Endothelial cell of umbilical vein (primary cell): ENCODE results near the gene NR2C2.

ENCODE experiments used
- EZH2 ChIP-seq: IDR thresholded peaks from 2 replicates; pipeline ENCODE4 v1.6.1; 2012; ENCODE audit warnings: borderline replicate concordance, low read depth, mild to moderate bottlenecking, moderate library complexity, low read length, inconsistent platforms; ENCODE audit not compliant: severe bottlenecking
- GATA2 ChIP-seq: IDR thresholded peaks from 2 replicates; pipeline ENCODE4 v1.7.0; 2011; ENCODE audit warnings: low read depth, mild to moderate bottlenecking, moderate library complexity, mixed read lengths, low read length; ENCODE audit not compliant: insufficient read length, insufficient read depth
- JUN ChIP-seq: IDR thresholded peaks from 2 replicates; pipeline ENCODE4 v1.6.1; 2011; ENCODE audit warnings: borderline replicate concordance, low read depth; ENCODE audit not compliant: insufficient read length, insufficient read depth
- MYC ChIP-seq: IDR thresholded peaks from one replicate; pipeline ENCODE4 v1.6.1; 2011; ENCODE audit warnings: mild to moderate bottlenecking, low read depth, low read length
- POLR2A ChIP-seq: IDR thresholded peaks from 2 replicates; pipeline ENCODE4 v1.6.1; 2012; ENCODE audit warnings: low read depth, mild to moderate bottlenecking, control low read depth, low read length
- POLR2AphosphoS5 ChIP-seq: IDR thresholded peaks from 2 replicates; pipeline ENCODE4 v1.6.1; 2012; ENCODE audit warnings: low read depth, mild to moderate bottlenecking, control low read depth, low read length, moderate library complexity; ENCODE audit not compliant: insufficient read depth
- TF ChIP-seq, protein P1 (sequence below), 2 donors: IDR thresholded peaks; 1 replicate in 1 of 2; 2 replicates in 1 of 2; pipeline ENCODE4 v1.5.1; 2011; ENCODE audit warnings: low read length in 2 of 2, mild to moderate bottlenecking in 2 of 2, moderate library complexity in 2 of 2, control low read depth in 1 of 2, inconsistent platforms in 1 of 2, low read depth in 1 of 2; ENCODE audit not compliant: insufficient read depth in 1 of 2; ENCODE audit errors: extremely low read depth in 1 of 2
- TF ChIP-seq, protein P2 (sequence below): IDR thresholded peaks from 2 replicates; pipeline ENCODE4 v1.6.1; 2011; ENCODE audit not compliant: insufficient read depth, insufficient read length

DNA sequence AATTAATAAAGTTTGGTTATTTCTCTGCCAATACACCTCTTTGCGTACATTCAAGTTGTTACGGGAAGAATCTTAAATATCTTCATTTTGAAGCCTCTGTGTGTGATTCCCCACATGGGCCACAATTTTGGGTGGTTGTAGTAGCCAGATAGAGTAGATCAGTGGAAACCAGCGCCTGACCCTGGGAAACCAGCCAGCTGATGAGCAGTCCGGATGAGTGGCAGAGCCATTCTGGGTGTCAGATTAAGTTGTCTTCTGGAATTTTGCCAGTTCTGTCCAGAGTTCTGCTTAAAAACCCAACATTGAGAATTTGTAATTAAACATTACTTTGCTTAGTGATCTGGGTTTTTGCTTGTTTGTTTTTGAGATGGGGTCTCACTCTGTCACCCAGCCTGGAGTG lies 68.1 kb downstream of the NR2C2 start:
- TF ChIP-seq POLR2AphosphoS5 (no peak), GATA2 (no peak), POLR2A (no peak), EZH2 (no peak), JUN (no peak), MYC (no peak)
- TF ChIP-seq, protein P1, sequence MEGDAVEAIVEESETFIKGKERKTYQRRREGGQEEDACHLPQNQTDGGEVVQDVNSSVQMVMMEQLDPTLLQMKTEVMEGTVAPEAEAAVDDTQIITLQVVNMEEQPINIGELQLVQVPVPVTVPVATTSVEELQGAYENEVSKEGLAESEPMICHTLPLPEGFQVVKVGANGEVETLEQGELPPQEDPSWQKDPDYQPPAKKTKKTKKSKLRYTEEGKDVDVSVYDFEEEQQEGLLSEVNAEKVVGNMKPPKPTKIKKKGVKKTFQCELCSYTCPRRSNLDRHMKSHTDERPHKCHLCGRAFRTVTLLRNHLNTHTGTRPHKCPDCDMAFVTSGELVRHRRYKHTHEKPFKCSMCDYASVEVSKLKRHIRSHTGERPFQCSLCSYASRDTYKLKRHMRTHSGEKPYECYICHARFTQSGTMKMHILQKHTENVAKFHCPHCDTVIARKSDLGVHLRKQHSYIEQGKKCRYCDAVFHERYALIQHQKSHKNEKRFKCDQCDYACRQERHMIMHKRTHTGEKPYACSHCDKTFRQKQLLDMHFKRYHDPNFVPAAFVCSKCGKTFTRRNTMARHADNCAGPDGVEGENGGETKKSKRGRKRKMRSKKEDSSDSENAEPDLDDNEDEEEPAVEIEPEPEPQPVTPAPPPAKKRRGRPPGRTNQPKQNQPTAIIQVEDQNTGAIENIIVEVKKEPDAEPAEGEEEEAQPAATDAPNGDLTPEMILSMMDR (IDR thresholded peaks at IDR 0.05; ENCODE audit: extremely low read depth in 1 of 2, insufficient read depth in 1 of 2, low read depth in 1 of 2, low read length in 2 of 2) = no peak
- TF ChIP-seq, protein P2, sequence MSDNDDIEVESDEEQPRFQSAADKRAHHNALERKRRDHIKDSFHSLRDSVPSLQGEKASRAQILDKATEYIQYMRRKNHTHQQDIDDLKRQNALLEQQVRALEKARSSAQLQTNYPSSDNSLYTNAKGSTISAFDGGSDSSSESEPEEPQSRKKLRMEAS = no peak
